Erythroblast (primary cell): Measurements from ENCODE around the gene PLCH1.

Experiments
- DNase-seq, 2 experiments: peaks; one replicate each; lab custom pipeline; 2025; lab: John Stamatoyannopoulos, UW
- GATA1 ChIP-seq: IDR thresholded peaks from 2 replicates; pipeline ENCODE4 v1.6.1; 2011; ENCODE audit warnings: low read depth, mild to moderate bottlenecking, control low read depth, low read length, moderate library complexity
- POLR2A ChIP-seq: IDR thresholded peaks from 2 replicates; pipeline ENCODE4 v1.6.1; 2011; ENCODE audit warnings: mild to moderate bottlenecking, low read length

The PLCH1 gene

GRCh38 chr3:155760653-155761052 lies 15.8 kb upstream of the PLCH1 start:
- no peak for DNase-seq
- no peak for TF ChIP-seq POLR2A
- TF ChIP-seq GATA1: no peak

GRCh38 chr3:155757577-155757976 lies 12.7 kb upstream of the PLCH1 start:
- no peak for DNase-seq
- no peak for TF ChIP-seq GATA1
- no peak for TF ChIP-seq POLR2A

GRCh38 chr3:155753038-155753639 lies 8.3 kb upstream of the PLCH1 start:
- TF ChIP-seq GATA1 (no peak), POLR2A (no peak)
- peak; percentile 50 to 55 for DNase-seq

GRCh38 chr3:155748611-155749365 lies 3.9 kb upstream of the PLCH1 start:
- TF ChIP-seq POLR2A: no peak
- TF ChIP-seq GATA1: no peak
- DNase-seq: no peak

- TF ChIP-seq POLR2A (no peak), GATA1 (no peak)
- DNase-seq: no peak
These were observed 3.0 kb upstream of the PLCH1 start for GRCh38 chr3:155747946-155748290.

- DNase-seq: no peak
- TF ChIP-seq GATA1 (no peak), POLR2A (no peak)
These were observed 2.5 kb upstream of the PLCH1 start for GRCh38 chr3:155747286-155747945.

- no peak for DNase-seq
- TF ChIP-seq GATA1 (no peak), POLR2A (no peak)
These were observed 1.8 kb upstream of the PLCH1 start for GRCh38 chr3:155746703-155747102.

GRCh38 chr3:155745795-155746550 lies 1.1 kb upstream of the PLCH1 start:
- DNase-seq: peak; percentile 15 to 16

GRCh38 chr3:155744010-155744625 lies 753 bp downstream of the PLCH1 start:
- TF ChIP-seq GATA1: no peak
- no peak for TF ChIP-seq POLR2A
- peak; percentile 18 to 40 for DNase-seq

More at GRCh38 chr3:155745795-155746550, 1.1 kb upstream of the PLCH1 start:
- TF ChIP-seq POLR2A (no peak), GATA1 (no peak)

GRCh38 chr3:155743606-155744005 lies 1.3 kb downstream of the PLCH1 start:
- no peak for DNase-seq
- TF ChIP-seq GATA1 (no peak), POLR2A (no peak)

GRCh38 chr3:155742349-155742965 lies 2.4 kb downstream of the PLCH1 start:
- no peak for DNase-seq

GRCh38 chr3:155741603-155742002 lies 3.3 kb downstream of the PLCH1 start:
- TF ChIP-seq GATA1 (no peak), POLR2A (no peak)
- no peak for DNase-seq

More at GRCh38 chr3:155742349-155742965, 2.4 kb downstream of the PLCH1 start:
- TF ChIP-seq GATA1 (no peak), POLR2A (no peak)

GRCh38 chr3:155741101-155741500 lies 3.8 kb downstream of the PLCH1 start:
- TF ChIP-seq POLR2A (no peak), GATA1 (no peak)
- DNase-seq: no peak
